ENCODE measurements around the gene DIP2C.
"Not testable (repeated sequence)": the region's sequence is repeated elsewhere in the genome, so short reads cannot be mapped to it uniquely, and the experiment has no call there.

DIP2C gene

DNA sequence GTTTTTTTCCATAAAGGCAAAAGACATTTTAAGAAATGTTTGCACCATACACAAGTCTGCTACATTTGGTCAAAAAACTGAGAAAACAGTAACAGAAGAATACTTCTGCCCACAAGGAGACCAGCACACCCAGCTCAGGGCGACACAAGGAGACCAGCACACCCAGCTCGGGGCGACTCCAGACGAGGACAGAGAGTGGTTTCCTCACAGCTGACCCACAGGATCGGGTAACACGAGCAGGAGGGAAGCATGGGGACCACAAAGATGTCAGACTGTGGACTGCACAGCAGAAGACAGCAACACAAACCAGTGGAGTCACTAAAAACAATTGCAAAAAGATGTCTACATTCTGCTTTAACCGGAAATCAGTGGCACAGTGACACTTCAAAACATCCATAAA is 237.6 kb downstream of the DIP2C start:
- DNase-seq (ENCODE audit: low read depth): no peak

GRCh38 chr10:451021-451471 is 238.4 kb downstream of the DIP2C start:
- no peak for DNase-seq (ENCODE audit: low read depth)

DNA sequence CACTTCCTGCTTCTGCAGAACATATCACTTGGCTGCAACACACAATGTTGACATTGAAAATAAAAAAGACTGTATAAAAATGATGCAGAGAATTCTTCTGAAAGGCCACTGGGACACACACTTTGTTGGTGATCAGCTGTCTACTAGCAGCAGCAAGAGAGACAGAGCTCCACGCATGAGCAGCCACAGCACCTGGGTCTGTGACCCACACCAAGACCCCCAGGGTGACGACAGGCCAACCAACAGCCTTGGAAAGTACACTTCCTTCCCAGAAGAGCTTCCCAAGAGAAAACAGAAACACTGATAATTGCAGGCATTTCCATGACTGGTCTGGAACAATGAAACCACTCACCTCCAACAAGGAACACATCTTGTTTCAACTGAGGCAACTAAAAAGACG is 239.0 kb downstream of the DIP2C start:
- no peak for DNase-seq (ENCODE audit: low read depth)

DNA sequence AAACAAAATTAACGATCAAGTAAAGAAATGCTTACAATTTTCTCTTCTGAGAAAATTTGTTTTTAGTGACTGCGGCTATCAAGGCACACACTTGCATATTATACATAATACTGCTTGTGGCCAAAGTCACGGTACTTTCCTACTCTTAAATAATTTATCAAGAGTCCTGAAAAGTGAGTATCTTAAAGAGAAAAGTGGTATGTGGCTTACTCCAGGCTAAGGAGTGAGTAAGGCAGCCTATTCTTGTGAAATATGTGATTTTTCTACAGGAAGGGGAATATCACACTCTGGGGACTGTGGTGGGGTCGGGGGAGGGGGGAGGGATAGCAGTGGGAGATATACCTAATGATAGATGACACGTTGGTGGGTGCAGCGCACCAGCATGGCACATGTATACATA is 240.1 kb downstream of the DIP2C start:
- not testable (repeated sequence) for DNase-seq (ENCODE audit: low read depth)

- DNase-seq (ENCODE audit: low read depth): no peak
Measured at GRCh38 chr10:443459-443858, 246.0 kb downstream of the DIP2C start.

- no peak for DNase-seq (ENCODE audit: low read depth)
Measured at GRCh38 chr10:442209-442608, 247.3 kb downstream of the DIP2C start.

DNA sequence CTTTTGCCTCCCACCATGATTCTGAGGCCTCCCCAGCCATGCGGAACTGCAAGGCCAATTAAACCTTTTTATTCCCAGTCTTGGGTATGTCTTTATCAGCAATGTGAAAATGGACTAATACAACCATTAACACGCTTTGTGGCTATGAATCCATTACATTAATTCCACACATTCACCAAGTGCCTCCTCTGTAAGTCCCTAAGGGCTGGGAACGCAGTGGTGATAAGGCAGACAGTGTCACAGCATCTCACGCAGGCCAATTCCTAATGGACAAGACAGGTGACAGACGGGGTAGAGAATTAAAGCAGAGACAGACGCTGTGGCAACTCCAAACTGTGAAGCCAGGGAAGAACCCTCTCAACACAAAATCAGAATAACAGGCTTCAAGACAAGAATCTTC is 247.8 kb downstream of the DIP2C start:
- no peak for DNase-seq (ENCODE audit: low read depth)

DNA sequence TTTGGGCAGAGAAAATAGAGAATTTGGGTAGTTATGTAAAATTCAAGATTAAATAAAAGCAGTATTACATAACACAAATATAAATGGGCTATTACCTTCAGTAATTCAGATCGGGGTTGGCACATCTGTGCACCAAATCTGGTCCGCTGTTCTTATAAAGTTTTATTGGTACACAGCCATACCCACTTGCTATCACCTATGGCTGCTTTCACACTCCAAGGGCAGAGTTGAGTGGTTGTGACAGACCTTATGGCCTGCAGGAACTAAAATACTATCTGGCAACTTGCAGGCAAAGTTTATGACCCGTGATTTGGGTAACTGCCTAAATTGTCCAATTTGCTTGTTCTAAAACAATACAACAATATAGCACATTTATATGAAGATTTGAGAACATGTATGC is 249.3 kb downstream of the DIP2C start:
- no peak for DNase-seq (ENCODE audit: low read depth)

- no peak for DNase-seq (ENCODE audit: low read depth)
Measured at GRCh38 chr10:437698-438490, 251.6 kb downstream of the DIP2C start.

GRCh38 chr10:436911-437665 is 252.4 kb downstream of the DIP2C start:
- no peak for DNase-seq (ENCODE audit: low read depth)

DNA sequence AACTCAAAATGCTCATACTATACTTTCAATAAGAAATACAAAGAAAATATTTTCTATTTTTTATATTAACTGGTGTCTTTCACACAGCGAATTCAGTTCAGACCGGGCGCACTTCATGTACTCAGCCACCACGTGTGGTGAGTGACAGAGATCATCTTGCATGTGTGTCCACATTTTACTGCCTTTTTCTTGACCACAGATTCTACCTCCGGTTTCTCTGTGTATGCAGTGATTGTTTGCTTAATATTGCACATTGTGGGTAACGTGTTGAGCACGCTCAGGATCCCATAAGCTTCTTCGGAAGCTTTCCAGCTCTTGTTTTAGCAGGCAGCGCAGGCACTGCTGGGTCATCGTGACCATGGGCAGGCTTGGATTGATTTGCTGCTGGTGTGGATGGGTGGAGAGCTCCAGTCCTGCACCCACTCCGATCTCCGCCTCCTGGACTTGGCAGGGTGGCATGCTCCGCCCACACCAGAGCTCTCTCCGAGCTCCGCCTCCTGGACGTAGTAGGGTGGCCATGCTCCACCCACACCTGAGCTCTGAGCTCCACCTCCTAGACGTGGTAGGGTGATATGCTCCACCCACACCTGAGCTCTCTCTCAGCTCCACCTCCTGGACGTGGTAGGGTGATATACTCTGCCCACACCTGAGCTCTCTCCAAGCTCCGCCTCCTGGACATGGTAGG is 253.3 kb downstream of the DIP2C start:
- no peak for DNase-seq (ENCODE audit: low read depth)

- no peak for DNase-seq (ENCODE audit: low read depth)
Measured at GRCh38 chr10:435397-435796, 254.1 kb downstream of the DIP2C start.

DNA sequence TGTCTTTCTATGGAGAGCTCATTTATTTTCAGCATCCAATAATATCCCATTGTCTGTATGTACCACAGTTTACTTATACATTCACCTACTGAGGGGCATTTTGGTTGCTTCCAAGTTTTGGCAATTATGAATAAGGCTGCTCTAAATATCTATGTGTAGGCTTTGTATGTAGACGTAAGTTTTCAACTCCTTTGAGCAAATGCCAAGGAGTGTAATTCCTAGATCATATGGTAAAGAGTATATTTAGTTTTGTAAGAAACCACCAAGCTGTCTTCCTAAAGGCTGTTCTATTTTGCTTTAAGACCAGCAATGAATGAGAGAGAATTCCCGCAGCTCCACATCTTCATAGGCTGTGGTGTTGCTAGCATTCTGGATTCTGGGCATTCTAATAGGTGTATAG is 259.8 kb downstream of the DIP2C start:
- DNase-seq (ENCODE audit: low read depth): no peak

- DNase-seq (ENCODE audit: low read depth): no peak
Measured at GRCh38 chr10:427761-428519, 261.5 kb downstream of the DIP2C start.

- DNase-seq (ENCODE audit: low read depth): not testable (repeated sequence)
Measured at GRCh38 chr10:425365-425764, 264.1 kb downstream of the DIP2C start.

DNA sequence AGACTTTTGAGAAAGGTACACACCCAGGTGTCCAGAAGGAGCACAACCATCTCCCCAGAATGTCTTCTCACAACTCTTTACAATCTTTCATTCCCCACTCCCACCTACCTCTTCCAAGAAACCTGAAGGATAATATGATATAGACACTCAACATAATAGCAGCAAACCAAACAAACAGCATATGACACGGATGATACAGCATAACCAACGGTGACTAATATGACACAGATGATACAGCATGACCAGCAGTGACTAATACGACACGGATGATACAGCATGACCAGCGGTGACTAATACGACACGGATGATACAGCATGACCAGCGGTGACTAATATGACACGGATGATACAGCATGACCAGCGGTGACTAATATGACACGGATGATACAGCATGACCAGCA is 264.7 kb downstream of the DIP2C start:
- DNase-seq (ENCODE audit: low read depth): not testable (repeated sequence)

DNA sequence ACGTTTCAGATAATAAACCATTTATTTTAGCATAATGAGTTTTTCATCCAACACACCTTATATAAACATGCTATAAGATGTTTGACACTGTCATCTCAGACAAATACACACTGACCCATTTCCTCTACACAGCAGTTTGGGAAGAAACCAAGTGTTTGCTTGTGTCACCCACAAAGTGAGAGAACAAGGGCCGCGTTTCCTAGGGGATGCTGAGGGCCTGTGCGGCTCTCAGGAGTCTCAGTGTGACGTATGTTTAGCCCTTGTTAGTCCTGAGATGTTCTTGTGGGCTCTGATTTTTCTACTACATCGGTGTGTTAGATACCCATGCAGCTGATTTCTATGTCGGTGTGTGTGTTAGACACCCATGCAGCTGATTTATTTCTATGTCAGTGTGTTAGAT is 266.3 kb downstream of the DIP2C start:
- DNase-seq (ENCODE audit: low read depth): no peak

DNA sequence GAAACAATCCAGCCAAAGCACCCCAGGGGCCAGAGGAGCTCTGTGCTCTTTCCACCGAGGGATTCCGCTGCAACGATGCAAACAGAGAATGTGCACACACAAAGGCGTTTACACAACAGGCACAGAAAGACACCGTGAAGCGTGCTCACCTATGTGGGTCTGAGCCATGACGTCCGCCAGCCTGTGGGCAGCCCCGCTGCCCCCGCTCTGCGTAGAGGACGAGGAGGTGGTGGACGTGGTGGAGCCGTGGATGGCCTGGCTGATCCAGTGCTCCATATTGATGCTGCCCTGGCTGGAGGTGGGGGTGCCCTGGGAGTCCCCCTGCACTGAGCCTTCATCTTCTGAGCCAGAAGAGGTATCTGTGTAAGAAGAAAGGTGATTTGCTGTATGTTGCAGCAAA is 266.8 kb downstream of the DIP2C start:
- DNase-seq (ENCODE audit: low read depth): no peak

DNA sequence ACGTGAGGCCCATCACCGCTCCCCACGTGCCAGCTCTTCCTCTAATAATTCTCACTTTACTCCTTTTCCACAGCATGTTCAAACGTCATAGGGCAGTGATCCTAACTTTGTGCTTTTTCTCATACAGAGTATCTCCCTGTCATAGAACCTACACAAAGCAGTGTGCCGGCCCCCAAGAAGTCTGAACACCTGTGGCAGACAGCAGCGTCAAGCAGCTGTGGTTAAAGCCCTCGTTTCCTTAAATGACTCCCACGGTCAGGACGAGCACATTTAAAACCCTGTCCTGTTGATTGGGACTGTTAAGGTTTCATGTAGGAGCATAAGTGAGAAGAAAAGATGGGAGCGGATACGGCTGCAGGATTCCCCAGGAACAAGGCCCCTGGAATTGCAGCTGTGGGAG is 267.2 kb downstream of the DIP2C start:
- no peak for DNase-seq (ENCODE audit: low read depth)

GRCh38 chr10:421170-421569 is 268.3 kb downstream of the DIP2C start:
- DNase-seq (ENCODE audit: low read depth): no peak

DNA sequence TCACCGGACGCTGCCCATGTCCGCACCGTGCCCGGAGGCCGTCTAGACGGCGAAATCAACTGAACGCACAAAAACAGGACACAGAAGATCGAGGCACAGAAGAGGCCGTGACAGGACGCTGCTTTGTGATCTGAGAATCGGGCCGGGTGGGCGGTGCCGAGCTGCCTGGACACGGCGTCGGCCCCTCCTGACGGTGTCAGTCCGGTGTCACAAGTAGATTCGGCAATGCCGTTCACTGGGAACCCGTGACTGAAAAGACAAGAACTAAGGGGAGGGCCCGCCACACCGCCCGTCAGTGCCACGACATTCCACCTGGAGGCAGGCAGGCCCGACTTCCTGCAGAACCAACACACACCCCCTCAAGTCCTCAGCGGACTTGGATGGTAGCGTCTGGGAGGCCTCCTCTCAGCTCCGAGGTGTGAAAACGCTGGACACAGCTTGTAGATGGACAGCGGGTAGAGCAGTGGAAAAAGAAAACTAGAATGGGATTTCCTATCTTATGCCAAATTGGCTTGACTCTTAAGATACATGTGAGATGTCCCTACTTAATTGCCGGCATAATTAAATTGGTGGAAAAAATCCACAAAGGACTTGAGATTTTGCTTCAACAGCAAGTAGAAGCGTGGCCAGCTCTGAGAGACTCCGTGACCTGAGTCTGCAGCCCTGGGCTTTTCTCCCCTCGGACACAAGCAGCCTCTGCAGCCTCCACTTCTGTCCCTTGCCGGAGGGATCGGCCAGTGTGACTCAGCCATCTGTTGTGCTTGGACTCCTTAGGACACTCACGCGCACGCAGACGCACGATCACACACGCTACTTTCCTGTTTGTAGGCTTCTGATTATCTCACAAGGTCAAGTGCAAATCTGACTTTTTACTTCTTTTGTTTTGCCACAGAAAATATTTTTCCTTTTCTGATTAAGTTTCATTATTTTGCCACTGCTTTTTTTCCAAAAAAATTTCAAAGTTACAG is 269.0 kb downstream of the DIP2C start:
- DNase-seq (ENCODE audit: low read depth): no peak

Measured in HS-27A (cell line).